Activated naive CD4-positive, alpha-beta T cell treated with anti-CD3 and anti-CD28 coated beads, Interleukin-2, amount 50 U/mL, for 16 hours (primary cell): ENCODE data around the gene PTH2.
"Not testable (repeated sequence)": the region's sequence is repeated elsewhere in the genome, so short reads cannot be mapped to it uniquely, and the experiment has no call there.

ENCODE experiments used
- DNase-seq: peaks from one replicate; pipeline ENCODE4 v3.0.0-alpha.2; 2020

Gene PTH2

GRCh38 chr19:49423071-49423984, at the start of gene PTH2:
Gene PTH2, minus strand, starts transcription at chr19:49423441. Its CDS starts 102 bp downstream, at chr19:49423339.
- no peak for DNase-seq

DNA sequence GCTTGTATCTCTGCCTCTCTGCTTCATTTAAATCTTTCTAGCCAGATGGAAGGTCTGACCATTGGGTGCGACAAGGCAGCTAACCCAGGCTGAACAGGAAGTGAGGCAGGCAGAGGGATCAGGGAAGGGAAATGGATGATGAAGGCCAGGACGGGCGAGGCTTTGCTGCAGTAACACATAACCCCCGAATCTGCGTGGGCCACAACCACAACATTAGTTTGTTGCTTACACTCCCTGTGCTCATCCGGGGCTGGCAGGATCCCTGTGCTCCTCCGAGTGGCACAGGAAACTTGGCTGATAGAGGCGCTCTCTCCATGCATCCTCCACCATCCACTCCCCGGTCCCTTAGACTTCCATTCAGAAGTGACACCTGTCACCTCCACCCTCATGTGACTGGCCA, 49.7 kb upstream of the PTH2 start:
- DNase-seq: no peak

- no peak for DNase-seq
Measured at GRCh38 chr19:49470615-49470978, 47.4 kb upstream of the PTH2 start.

DNA sequence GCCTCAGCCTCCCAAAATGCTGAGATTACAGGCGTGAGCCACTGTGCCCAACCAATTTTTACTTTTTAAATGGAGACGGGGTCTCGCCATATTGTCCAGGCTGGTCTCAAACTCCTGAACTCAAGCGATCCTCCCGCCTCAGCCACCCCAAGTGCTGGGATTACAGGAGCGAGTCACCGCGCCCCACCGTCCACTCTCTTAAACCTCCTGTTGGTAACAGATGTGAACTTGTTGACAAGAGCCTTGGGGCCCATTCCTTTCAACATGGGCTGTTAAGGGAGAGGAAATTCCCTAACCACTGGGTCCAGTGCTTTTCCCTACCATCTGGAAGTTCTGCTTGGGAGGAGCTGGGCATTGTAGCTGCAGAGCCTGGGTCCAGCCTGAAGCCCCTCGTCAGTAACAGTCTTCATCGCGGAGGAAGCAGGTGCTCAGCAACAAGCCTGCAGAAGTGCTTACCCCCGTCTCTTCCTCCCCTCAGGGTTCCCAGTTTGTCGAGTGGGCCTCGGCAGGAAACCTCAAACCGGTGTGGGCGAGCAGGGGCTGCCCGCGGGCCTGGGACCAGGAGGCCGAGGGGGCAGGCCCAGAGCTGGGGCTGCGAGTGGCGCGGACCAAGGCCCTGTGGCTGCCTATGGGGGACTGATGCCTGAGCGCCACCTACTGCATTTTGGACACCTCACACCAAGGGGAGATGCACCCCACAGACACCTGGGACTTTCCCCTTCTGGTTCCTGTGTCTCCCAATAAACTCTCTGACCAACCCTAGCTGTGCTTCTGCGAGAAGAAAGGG, 46.8 kb upstream of the PTH2 start:
- peak; percentile 53 for DNase-seq

DNA sequence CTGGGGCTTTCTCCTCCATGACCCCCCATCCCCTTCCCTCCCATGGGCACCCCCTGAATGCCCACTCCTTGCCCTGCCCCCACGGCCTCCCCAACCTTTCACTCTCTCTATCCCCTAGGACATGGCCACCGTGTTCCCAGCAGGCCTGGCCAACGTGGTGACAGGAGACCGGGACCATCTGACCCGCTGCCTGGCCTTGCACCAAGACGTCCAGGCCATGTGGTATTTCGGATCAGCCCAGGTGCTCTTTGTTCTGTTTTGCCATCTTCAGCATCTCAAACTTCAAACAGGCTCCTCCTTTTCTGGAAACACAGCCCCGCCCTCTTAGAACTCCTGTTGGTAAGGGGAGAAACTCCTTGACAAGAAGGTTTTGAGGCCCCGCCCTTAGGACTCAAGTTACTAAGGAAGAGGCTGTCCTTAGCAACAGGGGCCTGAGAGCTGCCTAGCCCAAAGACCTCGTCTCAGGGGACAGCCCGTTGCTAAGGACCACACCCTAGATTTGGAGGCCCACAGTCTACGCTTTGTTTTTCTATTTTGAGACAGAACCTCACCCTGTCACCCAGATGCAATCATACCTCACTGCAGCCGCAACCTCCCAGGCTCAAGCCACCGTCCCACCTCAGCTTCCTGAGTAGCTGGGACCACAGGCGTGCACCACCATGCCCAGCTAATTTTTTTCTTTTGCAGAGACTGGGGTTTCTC, 45.7 kb upstream of the PTH2 start:
- DNase-seq: peak; percentile 51

DNA sequence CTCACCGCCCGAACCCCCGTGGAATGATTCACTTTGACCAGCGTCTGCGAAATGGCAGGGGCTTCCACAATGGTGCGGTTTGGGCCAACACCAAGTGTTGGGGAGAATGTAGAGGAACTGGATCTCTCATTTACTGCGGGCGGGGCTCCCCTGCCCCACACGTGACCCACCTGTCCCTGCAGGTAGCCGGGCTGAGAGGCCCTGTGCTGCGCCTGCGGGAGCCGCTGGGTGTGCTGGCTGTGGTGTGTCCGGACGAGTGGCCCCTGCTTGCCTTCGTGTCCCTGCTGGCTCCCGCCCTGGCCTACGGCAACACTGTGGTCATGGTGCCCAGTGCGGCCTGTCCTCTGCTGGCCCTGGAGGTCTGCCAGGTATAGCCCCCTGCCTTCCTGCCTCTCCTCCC, 45.0 kb upstream of the PTH2 start:
- DNase-seq: no peak

- DNase-seq: no peak
Measured at GRCh38 chr19:49465371-49465770, 42.1 kb upstream of the PTH2 start.

DNA sequence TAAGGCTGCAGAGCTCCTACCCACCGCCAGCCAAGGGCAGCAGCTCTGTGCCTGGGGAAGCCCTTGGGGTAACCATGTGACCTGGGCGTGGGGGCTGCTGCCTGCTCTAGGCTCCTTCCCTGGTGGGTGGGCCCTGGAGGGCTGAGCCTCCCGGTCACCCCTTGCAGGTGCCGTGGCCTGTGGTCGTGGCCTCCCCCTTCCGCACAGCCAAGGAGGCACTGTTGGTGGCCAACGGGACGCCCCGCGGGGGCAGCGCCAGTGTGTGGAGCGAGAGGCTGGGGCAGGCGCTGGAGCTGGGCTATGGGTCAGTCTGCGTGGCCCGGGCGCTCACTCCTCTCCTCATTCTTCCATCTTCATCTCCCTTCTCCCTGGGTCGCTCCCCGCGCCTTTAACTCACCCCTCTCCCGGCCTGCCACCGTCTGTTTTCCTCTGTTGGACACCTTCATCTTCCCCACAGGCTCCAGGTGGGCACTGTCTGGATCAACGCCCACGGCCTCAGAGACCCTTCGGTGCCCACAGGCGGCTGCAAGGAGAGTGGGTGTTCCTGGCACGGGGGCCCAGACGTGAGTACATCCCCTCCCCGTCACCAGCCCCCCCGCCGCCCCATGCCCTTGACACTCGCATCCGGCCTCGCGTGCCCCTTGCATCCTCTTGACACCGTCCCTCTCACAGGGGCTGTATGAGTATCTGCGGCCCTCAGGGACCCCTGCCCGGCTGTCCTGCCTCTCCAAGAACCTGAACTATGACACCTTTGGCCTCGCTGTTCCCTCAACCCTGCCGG, 40.9 kb upstream of the PTH2 start:
- no peak for DNase-seq

- no peak for DNase-seq
Measured at GRCh38 chr19:49462492-49462891, 39.3 kb upstream of the PTH2 start.

DNA sequence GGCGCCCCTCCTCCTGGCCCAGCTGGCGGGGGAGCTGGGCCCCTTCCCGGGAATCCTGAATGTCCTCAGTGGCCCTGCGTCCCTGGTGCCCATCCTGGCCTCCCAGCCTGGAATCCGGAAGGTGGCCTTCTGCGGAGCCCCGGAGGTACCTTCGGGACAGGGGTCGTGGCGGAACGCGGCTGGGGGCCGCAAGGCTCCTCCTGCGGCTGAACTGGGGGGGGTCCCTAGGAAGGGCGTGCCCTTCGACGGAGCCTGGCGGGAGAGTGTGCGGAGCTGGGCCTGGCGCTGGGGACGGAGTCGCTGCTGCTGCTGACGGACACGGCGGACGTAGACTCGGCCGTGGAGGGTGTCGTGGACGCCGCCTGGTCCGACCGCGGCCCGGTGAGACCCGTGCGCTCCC, 38.4 kb upstream of the PTH2 start:
- DNase-seq: no peak

DNA sequence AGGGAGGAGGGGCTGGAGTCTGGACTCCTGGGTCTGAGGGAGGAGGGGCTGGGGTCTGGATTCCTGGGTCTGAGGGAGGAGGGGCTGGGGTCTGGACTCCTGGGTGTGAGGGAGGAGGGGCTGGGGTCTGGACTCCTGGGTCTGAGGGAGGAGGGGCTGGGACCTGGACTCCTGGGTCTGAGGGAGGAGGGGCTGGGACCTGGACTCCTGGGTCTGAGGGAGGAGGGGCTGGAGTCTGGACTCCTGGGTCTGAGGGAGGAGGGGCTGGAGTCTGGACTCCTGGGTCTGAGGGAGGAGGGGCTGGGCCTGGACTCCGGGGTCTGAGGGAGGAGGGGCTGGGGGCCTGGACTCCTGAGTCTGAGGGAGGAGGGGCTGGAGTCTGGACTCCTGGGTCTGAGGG, 37.9 kb upstream of the PTH2 start:
- not testable (repeated sequence) for DNase-seq

DNA sequence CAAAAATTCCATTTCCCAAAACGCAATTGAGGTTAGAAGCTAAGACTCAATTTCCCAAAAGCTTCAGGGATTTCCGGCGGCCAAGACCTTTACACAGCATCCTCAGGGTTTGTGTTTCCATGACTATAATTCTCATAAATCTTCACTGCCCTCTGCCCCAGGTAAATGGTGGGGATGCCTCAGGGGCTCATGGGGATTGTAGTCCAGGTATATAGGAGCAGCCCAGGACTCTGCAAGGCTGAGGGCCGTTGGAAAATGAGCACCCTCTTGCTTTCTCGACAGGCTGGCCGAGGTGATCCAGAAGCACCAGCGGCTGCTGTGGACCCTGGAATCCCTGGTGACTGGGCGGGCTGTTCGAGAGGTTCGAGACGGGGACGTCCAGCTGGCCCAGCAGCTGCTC, 36.1 kb upstream of the PTH2 start:
- no peak for DNase-seq

GRCh38 chr19:49458567-49458903, 35.3 kb upstream of the PTH2 start:
- no peak for DNase-seq

- no peak for DNase-seq
Measured at GRCh38 chr19:49456326-49456725, 33.1 kb upstream of the PTH2 start.

- DNase-seq: no peak
Measured at GRCh38 chr19:49455773-49456172, 32.5 kb upstream of the PTH2 start.

- DNase-seq: no peak
Measured at GRCh38 chr19:49453757-49454240, 30.6 kb upstream of the PTH2 start.

- DNase-seq: peak; percentile 97
Measured at GRCh38 chr19:49453013-49453756, 29.9 kb upstream of the PTH2 start, which contains the start of gene ALDH16A1. Gene ALDH16A1, plus strand, starts transcription at chr19:49453225. Its CDS starts 107 bp downstream, at chr19:49453332.

GRCh38 chr19:49451430-49452181, 28.4 kb upstream of the PTH2 start, which contains the start of gene PIH1D1:
Gene PIH1D1, minus strand, starts transcription at chr19:49451814. Its CDS starts 240 bp downstream, at chr19:49451574.
- peak; percentile 93 for DNase-seq

DNA sequence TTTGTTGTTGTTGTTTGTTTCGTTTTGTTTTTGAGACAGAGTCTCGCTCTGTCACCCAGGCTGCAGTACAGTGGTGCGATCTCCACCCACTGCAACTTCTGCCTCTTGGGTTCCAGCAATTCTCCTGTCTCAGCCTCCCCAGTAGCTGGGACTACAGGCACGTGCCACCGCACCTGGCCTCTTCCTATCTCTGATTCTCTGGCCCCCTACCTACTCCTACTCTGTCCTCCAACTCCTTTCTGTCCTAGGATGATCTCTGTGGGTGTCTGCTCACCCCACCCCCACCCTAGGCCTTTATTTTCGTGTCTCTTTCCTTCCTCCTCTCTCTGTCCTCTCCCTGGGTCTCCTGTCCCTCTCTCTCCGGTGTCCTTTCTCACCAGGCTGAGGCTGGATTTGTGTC, 27.2 kb upstream of the PTH2 start:
- DNase-seq: no peak

- DNase-seq: no peak
Measured at GRCh38 chr19:49448432-49448786, 25.2 kb upstream of the PTH2 start.
